ENCODE measurements around the gene GPR39.
"Not testable (repeated sequence)": the region's sequence is repeated elsewhere in the genome, so short reads cannot be mapped to it uniquely, and the experiment has no call there.

GPR39 gene

DNA sequence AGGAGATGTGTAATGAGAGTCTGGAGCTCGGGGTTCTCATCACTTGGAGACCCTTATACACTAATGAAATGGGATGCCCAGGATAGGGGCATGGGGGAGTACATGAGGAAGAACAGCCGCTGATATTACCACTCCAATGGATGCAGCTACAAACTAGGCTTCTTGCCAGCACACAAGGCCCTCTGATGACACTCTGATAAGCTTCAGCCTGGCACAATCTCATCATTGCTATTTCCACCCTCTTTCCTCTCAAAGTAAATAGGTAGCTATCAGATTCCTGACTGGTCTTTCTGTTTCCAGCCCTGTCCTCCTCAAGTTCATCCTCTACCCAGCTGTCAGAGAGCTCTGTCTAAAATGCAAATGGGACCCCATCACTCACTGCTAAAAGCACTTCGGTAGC, 103.0 kb downstream of the GPR39 start:
- Mint-ChIP-seq H3K4me1 (no peaks in the 10 kb centered on the region), H3K27ac (no peak overlapping the region), H3K27me3 (peaks cover 0 to 3% of the 10 kb centered on the region in 2 donors)

DNA sequence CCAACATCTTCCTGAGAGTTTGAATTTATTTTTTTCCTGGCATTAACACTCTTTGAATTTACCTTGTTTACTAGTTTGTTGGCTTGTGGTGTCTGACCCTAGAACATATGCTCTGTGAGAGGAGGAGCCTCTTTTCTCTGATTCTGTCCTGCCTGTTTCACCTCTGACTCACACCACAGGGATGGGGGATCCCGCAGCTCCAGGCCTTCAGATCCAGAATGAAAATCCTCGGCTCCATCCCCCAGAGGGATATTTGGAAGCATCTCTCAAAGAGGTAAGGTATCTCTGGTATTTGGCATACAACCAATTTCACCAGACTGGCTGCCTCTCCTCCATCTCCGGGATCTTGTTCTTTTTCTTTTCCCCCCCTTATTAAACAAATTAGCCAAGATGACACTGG, 104.7 kb downstream of the GPR39 start:
- no peak overlapping the region for H3K27ac Mint-ChIP-seq
- no peak overlapping the region for H3K4me3 Mint-ChIP-seq
- H3K4me1 Mint-ChIP-seq = no peaks in the 10 kb centered on the region
- H3K9me3 Mint-ChIP-seq = peaks cover 0 to 3% of the 10 kb centered on the region in 2 donors
- ATAC-seq (replicated peaks) (no peak), DNase-seq (no peak)
- no peaks in the 10 kb centered on the region for H3K36me3 Mint-ChIP-seq
- peaks cover 0 to 3% of the 10 kb centered on the region in 2 donors for H3K27me3 Mint-ChIP-seq

More for the DNA sequence above, 103.0 kb downstream of the GPR39 start:
- no peaks in the 10 kb centered on the region for H3K36me3 Mint-ChIP-seq
- ATAC-seq (replicated peaks) (no peak), DNase-seq (no peak)
- H3K4me3 Mint-ChIP-seq = no peak overlapping the region
- no peaks in the 10 kb centered on the region for H3K9me3 Mint-ChIP-seq

DNA sequence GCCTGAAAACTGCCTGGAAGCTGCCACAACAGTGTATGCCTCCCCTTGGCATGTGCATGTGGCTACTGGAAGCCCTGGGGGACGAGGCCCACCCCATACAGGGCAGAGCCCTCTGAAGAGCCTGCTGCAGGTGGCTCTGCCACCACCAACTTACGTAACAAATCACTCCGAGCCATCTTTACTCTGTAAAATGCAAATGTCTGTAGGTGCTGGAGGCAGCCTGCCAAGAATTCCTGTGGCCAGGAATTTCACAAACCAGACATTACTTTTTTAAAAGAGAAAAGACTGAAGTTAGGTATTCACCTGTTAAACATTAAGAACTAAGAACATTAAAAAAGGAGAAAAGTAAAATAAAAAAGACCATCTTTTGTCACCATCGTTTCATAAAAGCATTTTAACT, 106.3 kb downstream of the GPR39 start:
- ATAC-seq (replicated peaks) (no peak), DNase-seq (no peak)
- Mint-ChIP-seq H3K27ac (no peak overlapping the region), H3K9me3 (peaks cover 0 to 4% of the 10 kb centered on the region in 2 donors), H3K4me1 (no peaks in the 10 kb centered on the region), H3K36me3 (no peaks in the 10 kb centered on the region), H3K27me3 (peaks cover 0 to 3% of the 10 kb centered on the region in 2 donors), H3K4me3 (no peak overlapping the region)

DNA sequence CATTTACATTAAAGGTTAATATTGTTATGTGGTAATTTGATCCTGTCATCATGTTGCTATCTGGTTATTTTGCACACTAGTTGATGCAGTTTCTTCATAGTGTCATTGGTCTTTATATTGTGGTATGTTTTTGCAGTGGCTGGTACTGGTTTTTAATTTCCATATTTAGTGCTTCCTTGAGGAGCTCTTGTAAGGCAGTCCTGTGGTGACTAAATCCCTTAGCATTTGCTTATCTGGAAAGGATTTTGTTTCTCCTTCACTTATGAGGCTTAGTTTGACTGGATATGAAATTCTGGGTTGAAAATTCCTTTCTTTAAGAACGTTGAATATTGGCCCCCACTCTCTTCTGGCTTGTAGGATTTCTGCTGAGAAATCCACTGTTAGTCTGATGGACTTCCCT, 120.5 kb downstream of the GPR39 start:
- H3K36me3 Mint-ChIP-seq; H3K27ac Mint-ChIP-seq; H3K4me1 Mint-ChIP-seq; ATAC-seq (replicated peaks); H3K27me3 Mint-ChIP-seq; DNase-seq; H3K4me3 Mint-ChIP-seq: not testable (repeated sequence)
- H3K9me3 Mint-ChIP-seq = peaks cover 10 to 11% of the 10 kb centered on the region in 2 donors

DNA sequence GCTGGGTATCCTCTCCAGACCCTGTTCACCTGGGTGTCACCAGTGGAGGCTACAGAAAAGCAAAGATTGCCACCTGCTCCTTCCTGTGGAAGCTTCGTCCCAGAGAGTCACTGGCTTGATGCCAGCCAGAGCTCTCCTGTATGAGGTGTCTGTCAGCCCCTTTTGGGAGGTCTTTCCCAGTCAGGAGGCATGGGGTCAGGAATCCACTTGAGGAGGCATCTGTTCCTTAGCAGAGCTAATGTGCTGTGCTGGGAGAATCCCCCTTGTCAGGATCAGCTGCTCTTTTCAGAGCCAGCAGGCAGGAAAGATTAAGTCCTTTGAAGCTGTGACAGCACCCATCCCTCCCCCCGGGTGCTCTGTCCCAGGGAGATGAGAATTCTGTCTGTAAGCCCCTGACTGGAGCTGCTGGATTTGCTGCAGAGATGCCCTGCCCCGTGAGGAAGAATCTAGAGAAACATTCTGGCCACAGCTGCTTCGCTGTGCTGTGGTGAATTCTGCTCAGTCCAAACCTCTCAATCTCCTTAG, 121.8 kb downstream of the GPR39 start:
- H3K36me3 Mint-ChIP-seq = no peaks in the 10 kb centered on the region
- H3K27ac Mint-ChIP-seq = no peak overlapping the region
- H3K4me1 Mint-ChIP-seq = no peaks in the 10 kb centered on the region
- H3K4me3 Mint-ChIP-seq = no peak overlapping the region
- DNase-seq (no peak), ATAC-seq (replicated peaks) (no peak)
- H3K9me3 Mint-ChIP-seq = peaks cover 15 to 17% of the 10 kb centered on the region in 2 donors
- H3K27me3 Mint-ChIP-seq = peaks cover 0 to 4% of the 10 kb centered on the region in 2 donors

DNA sequence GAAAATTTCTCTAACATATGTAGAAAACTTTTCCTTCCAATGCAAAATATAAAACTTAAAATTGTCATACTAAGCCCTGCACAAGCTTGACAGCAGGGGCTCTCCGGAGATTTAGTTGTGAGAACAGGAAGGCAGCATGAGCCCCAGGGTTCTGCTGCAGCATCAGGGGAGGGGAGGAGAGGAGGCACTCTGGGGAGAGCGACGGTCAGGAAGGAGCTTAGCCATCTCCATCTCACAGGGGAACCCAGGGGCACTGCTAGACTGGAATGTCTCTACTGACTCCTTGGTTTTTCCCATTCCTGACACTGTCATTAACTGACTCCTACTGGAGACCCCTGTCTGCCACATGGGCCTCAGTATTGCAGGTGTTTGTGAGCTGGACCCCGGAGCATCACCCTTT, 123.6 kb downstream of the GPR39 start:
- DNase-seq = no peak
- no peak for ATAC-seq (replicated peaks)
- no peaks in the 10 kb centered on the region for H3K4me1 Mint-ChIP-seq
- H3K4me3 Mint-ChIP-seq = no peak overlapping the region
- H3K27ac Mint-ChIP-seq = no peak overlapping the region
- peaks cover 22 to 25% of the 10 kb centered on the region in 2 donors for H3K9me3 Mint-ChIP-seq
- H3K27me3 Mint-ChIP-seq = peaks cover 0 to 4% of the 10 kb centered on the region in 2 donors
- no peaks in the 10 kb centered on the region for H3K36me3 Mint-ChIP-seq

DNA sequence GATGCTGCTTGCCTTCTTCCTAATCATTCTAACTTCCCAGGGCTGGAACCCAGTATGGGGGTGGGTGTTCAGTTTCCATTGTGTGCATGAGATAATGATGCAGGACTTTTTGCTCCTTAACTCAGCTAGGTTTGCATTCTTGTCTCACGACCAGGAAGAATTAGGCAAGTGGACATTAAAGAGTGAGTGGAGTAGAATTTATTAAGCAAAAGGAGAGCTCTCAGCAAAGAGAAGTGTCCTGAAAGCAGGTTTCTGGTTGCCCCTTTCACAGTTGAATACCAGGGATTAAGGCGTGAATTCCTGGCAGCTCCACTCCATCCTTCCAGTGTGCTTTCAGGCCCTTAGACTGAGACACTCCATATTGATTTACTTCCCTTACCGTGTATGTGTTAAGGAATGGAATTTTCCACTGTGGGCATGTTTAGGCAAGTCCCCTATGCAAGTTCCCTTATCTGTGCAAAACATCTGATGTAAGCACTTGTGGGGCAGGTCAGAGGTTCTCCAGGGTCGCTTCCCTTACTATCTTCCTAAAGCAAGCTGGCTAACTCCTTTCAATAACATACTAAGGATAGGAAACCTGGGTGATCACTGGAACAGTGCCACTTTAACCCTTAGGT, 126.5 kb downstream of the GPR39 start:
- no peaks in the 10 kb centered on the region for H3K27me3 Mint-ChIP-seq
- no peaks in the 10 kb centered on the region for H3K4me1 Mint-ChIP-seq
- H3K4me3 Mint-ChIP-seq = no peak overlapping the region
- no peaks in the 10 kb centered on the region for H3K36me3 Mint-ChIP-seq
- DNase-seq (no peak), ATAC-seq (replicated peaks) (no peak)
- no peak overlapping the region for H3K27ac Mint-ChIP-seq
- peaks cover 15 to 16% of the 10 kb centered on the region in 2 donors for H3K9me3 Mint-ChIP-seq

DNA sequence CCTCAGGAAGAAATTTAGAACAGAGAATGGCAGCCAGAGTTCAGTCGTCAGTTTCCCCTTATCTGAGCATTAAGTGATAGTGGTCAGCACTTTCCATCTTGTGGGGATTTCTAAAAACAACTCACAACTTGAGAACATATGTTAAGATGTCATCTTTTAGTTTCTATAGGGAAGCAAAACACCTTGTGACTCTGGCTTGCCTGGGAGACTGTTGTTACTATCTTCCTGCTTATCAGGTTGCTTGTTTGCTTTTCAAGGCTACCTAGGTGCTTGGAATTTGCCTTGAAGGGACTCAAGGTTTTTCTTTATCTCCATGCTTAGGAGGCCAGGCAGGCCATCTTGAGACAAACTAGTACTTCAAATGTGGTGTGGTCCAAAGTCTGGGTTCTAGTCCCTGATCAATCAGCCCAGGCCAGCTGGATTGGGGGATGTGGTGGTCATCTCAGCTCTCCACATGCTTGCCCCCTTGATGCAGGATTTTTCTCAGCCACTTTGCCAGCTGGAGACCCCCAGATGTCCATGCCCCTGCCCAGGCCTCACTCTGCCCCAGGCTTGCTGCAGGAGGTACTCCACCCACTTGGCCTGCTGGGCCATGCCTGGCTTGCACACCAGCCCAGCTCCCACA, 127.5 kb downstream of the GPR39 start:
- Mint-ChIP-seq H3K4me1 (no peaks in the 10 kb centered on the region), H3K27ac (no peak overlapping the region), H3K9me3 (peaks cover 15 to 16% of the 10 kb centered on the region in 2 donors), H3K36me3 (no peaks in the 10 kb centered on the region), H3K4me3 (no peak overlapping the region), H3K27me3 (peaks cover 0 to 7% of the 10 kb centered on the region in 2 donors)
- no peak for DNase-seq
- no peak for ATAC-seq (replicated peaks)

DNA sequence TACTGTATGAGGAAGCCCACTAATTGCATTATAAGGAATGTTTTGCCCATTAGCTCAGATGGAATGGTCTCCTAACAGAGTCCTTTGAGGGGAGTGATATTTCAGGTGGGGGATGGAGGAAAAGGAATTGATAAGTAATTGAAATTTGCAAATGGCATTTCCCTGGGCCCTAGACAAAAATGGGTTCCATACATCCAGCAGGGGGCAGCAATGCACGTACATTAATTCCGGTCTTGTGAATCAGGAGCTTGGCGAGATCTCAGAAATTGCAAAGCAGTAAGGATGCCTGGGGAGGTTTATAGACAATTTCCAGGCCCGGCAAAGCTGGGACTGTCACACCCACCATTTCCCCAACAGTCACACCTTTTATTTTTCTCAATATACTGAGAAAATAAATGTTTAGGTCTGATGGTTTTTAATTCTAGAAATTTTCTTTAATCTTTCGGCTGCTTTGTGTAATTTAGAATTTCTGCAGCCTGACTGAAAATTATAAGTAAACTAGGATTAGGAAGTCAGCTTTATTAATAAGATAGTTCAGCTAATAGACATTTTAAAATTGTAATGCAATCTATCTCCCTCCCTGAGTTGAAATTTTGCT, 130.6 kb downstream of the GPR39 start:
- DNase-seq = peak; percentile 19
- Mint-ChIP-seq H3K36me3 (no peaks in the 10 kb centered on the region), H3K27ac (no peak overlapping the region), H3K4me3 (no peak overlapping the region), H3K4me1 (no peaks in the 10 kb centered on the region), H3K9me3 (peaks cover 15 to 16% of the 10 kb centered on the region in 2 donors), H3K27me3 (peaks cover 0 to 9% of the 10 kb centered on the region in 2 donors)
- peak in 1 of 2 donors; percentile 49 for ATAC-seq (replicated peaks)

DNA sequence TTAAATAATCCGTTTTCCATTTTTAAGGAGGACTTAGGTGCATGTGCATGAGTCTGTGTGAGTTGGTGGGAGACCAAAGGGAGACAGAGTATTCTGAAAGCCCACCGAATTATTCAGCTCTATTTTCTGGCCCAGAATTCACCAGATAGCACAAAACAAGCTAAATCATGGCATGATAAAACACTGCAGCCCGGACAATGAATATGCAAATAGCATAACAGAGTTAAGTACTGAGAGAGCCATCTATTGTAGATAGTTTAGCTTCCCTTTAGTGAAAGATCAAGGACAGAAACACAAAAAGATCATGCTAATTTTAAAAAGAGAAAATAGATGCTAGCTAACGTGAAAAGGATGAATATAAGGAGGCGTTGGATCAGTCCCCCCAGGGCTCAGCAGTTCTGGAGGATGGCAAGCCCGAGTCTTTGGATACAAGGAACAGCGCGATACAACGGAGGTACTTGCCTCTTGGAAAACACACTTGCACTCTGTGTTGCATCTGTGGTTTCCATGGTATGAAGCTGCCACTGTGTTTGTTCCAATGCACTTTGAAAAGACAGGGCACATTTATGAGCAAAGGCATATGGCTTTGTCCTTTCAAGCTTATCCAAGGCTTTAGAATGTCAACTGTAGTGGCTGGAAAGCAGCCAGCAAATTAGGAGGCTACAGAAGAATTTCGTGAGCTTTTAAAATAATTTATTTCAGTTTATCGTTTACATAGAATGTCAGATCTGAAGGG, 133.5 kb downstream of the GPR39 start:
- H3K4me3 Mint-ChIP-seq = no peak overlapping the region
- no peak overlapping the region for H3K27ac Mint-ChIP-seq

DNA sequence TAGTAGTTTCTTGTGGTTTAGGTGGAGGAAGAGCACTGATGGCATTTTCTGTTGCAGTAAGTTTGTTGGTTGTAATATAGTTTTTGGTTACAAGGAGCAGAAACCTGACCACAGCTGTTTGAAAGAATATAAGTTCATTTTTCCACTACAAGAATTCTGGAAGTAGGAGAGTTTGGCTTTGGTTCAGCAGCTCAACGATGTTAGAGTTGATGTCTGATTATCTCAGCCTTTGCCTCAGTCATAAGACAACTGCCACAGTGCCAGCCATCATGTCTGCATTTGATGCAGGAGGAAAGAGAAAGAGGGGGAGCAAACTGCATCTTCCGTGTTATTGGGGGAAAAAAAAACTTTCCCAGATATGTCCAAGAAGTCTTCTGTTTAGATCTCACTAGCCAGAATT, 134.3 kb downstream of the GPR39 start:
- ATAC-seq (replicated peaks) (no peak), DNase-seq (no peak)
- no peak overlapping the region for H3K27ac Mint-ChIP-seq
- peaks cover 0 to 9% of the 10 kb centered on the region in 2 donors for H3K27me3 Mint-ChIP-seq
- H3K4me1 Mint-ChIP-seq = no peaks in the 10 kb centered on the region
- H3K4me3 Mint-ChIP-seq = no peak overlapping the region
- no peaks in the 10 kb centered on the region for H3K36me3 Mint-ChIP-seq
- peaks cover 3 to 4% of the 10 kb centered on the region in 2 donors for H3K9me3 Mint-ChIP-seq

More for the DNA sequence above, 133.5 kb downstream of the GPR39 start:
- Mint-ChIP-seq H3K4me1 (no peaks in the 10 kb centered on the region), H3K36me3 (no peaks in the 10 kb centered on the region), H3K9me3 (peaks cover 3 to 4% of the 10 kb centered on the region in 2 donors), H3K27me3 (peaks cover 0 to 9% of the 10 kb centered on the region in 2 donors)
- no peak for ATAC-seq (replicated peaks)
- no peak for DNase-seq

DNA sequence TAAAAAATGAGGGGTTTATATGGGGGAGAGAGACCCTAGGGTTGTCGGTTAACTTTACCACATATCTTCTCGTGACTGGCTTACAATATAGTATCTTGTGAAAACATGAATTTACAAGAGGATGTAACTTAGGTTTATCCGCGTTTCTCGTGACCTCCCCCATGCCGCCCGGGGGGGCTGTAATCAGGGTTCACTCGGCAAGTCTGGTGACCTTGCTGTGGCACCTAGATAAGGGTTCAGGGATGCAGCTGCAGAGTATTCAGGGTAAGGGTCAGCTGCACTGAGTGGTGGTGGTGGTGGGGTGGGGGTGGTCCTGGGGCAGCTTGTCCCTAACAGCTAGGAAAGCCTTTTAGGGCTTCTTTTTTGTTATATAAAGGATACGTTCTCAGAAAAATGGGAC, 141.1 kb downstream of the GPR39 start:
- Mint-ChIP-seq H3K4me3 (no peak overlapping the region), H3K9me3 (peaks cover 5 to 10% of the 10 kb centered on the region in 2 donors), H3K36me3 (no peaks in the 10 kb centered on the region), H3K4me1 (no peaks in the 10 kb centered on the region), H3K27ac (no peak overlapping the region), H3K27me3 (no peaks in the 10 kb centered on the region)
- ATAC-seq (replicated peaks) = no peak
- DNase-seq = no peak

DNA sequence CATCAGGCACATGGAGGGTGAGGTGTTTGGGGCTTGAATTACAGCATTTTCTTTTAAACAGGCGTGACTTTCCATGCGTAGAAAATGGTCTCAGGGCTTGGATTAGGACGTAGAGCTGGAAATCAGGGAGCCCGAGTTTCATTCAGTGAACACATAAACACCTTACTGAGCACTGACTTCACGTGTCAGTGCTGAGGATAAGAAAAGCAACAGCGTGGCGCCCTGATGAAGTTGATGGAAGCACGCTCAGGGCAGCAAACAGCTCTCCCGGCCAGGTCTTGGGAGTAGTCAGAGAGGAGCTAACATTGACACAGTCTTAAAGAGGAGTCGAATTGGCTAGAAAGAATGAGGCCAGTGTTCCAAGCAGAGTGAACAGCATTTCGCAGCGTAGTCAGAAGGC, 142.7 kb downstream of the GPR39 start:
- H3K4me3 Mint-ChIP-seq = no peak overlapping the region
- H3K27ac Mint-ChIP-seq = no peak overlapping the region
- ATAC-seq (replicated peaks) (no peak), DNase-seq (no peak)
- H3K9me3 Mint-ChIP-seq = peaks cover 5 to 10% of the 10 kb centered on the region in 2 donors
- H3K27me3 Mint-ChIP-seq = no peaks in the 10 kb centered on the region
- no peaks in the 10 kb centered on the region for H3K36me3 Mint-ChIP-seq
- H3K4me1 Mint-ChIP-seq = no peaks in the 10 kb centered on the region

DNA sequence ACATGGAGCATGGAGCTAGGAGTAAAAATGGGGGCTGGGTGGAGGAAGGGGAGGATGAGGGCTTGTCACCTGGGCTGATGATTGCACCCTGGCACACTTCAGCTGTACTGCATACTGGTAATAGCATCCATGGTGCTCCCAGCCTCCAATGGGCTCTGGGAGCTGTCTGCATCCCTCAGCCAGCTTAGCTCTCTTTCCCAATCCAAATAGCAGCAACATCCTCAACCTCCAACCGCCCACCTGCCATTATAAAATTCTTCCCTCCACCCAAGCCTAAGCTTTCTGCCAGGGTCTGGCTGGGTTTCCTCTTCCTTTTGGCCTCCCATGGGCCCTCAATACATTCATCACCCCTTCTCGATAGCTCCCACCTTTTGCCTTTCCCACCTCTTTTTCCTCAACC, 143.3 kb downstream of the GPR39 start:
- no peaks in the 10 kb centered on the region for H3K36me3 Mint-ChIP-seq
- peaks cover 5 to 6% of the 10 kb centered on the region in 2 donors for H3K9me3 Mint-ChIP-seq
- H3K27ac Mint-ChIP-seq = no peak overlapping the region
- no peak overlapping the region for H3K4me3 Mint-ChIP-seq
- no peaks in the 10 kb centered on the region for H3K27me3 Mint-ChIP-seq
- no peaks in the 10 kb centered on the region for H3K4me1 Mint-ChIP-seq
- DNase-seq (no peak), ATAC-seq (replicated peaks) (no peak)

Measured in stimulated activated naive B cell treated with anti-CD40 and anti-IgM and Interleukin-4, amounts not matched to agents 10 μg/mL and 1 μg/mL and 100 μg/mL, for 72 hours (primary cell).